ENCODE measurements around the gene CETN1.
A peak's percentile ranks its signal among the peaks of the same experiment; 100 is the strongest.

The CETN1 gene

GRCh38 chr18:600107-600506, 19.9 kb downstream of the CETN1 start (continued):
- TF ChIP-seq, protein P1, sequence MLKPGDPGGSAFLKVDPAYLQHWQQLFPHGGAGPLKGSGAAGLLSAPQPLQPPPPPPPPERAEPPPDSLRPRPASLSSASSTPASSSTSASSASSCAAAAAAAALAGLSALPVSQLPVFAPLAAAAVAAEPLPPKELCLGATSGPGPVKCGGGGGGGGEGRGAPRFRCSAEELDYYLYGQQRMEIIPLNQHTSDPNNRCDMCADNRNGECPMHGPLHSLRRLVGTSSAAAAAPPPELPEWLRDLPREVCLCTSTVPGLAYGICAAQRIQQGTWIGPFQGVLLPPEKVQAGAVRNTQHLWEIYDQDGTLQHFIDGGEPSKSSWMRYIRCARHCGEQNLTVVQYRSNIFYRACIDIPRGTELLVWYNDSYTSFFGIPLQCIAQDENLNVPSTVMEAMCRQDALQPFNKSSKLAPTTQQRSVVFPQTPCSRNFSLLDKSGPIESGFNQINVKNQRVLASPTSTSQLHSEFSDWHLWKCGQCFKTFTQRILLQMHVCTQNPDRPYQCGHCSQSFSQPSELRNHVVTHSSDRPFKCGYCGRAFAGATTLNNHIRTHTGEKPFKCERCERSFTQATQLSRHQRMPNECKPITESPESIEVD (tag by site-specific recombination; IDR thresholded peaks at IDR 0.05) = peak; percentile 93
- TF ChIP-seq ZNF776 (tag by site-specific recombination; IDR thresholded peaks at IDR 0.05; ENCODE audit: borderline replicate concordance) = no peak
- TF ChIP-seq, protein P2, sequence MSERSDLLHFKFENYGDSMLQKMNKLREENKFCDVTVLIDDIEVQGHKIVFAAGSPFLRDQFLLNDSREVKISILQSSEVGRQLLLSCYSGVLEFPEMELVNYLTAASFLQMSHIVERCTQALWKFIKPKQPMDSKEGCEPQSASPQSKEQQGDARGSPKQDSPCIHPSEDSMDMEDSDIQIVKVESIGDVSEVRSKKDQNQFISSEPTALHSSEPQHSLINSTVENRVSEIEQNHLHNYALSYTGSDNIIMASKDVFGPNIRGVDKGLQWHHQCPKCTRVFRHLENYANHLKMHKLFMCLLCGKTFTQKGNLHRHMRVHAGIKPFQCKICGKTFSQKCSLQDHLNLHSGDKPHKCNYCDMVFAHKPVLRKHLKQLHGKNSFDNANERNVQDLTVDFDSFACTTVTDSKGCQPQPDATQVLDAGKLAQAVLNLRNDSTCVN (tag by site-specific recombination; optimal IDR thresholded peaks at IDR 0.05) = no peak
- TF ChIP-seq TRIM28 (IDR thresholded peaks at IDR 0.05; ENCODE audit: borderline replicate concordance, low read length) = no peak
- no peak for TF ChIP-seq ZNF521 (tag by site-specific recombination; IDR thresholded peaks at IDR 0.05)
- no peak for TF ChIP-seq ZFHX2 (tag by site-specific recombination; conservative IDR thresholded peaks at IDR 0.05)
- TF ChIP-seq HIC1 (tag by site-specific recombination; IDR thresholded peaks at IDR 0.05) = no peak
- TF ChIP-seq REST (tag by site-specific recombination; IDR thresholded peaks at IDR 0.05) = no peak
- TF ChIP-seq OVOL3 (tag by site-specific recombination; IDR thresholded peaks at IDR 0.05) = no peak
- TF ChIP-seq FEZF1 (tag by site-specific recombination; IDR thresholded peaks at IDR 0.05) = peak; percentile 87
- TF ChIP-seq SP3 (tag by site-specific recombination; IDR thresholded peaks at IDR 0.05) = no peak
- TF ChIP-seq SP2 (tag by site-specific recombination; IDR thresholded peaks at IDR 0.05) = no peak
- TF ChIP-seq, protein P3, sequence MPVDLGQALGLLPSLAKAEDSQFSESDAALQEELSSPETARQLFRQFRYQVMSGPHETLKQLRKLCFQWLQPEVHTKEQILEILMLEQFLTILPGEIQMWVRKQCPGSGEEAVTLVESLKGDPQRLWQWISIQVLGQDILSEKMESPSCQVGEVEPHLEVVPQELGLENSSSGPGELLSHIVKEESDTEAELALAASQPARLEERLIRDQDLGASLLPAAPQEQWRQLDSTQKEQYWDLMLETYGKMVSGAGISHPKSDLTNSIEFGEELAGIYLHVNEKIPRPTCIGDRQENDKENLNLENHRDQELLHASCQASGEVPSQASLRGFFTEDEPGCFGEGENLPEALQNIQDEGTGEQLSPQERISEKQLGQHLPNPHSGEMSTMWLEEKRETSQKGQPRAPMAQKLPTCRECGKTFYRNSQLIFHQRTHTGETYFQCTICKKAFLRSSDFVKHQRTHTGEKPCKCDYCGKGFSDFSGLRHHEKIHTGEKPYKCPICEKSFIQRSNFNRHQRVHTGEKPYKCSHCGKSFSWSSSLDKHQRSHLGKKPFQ (tag by site-specific recombination; IDR thresholded peaks at IDR 0.05) = no peak
- no peak for TF ChIP-seq ZNF670 (tag by site-specific recombination; IDR thresholded peaks at IDR 0.05; ENCODE audit: low read depth)
- TF ChIP-seq, protein P4, sequence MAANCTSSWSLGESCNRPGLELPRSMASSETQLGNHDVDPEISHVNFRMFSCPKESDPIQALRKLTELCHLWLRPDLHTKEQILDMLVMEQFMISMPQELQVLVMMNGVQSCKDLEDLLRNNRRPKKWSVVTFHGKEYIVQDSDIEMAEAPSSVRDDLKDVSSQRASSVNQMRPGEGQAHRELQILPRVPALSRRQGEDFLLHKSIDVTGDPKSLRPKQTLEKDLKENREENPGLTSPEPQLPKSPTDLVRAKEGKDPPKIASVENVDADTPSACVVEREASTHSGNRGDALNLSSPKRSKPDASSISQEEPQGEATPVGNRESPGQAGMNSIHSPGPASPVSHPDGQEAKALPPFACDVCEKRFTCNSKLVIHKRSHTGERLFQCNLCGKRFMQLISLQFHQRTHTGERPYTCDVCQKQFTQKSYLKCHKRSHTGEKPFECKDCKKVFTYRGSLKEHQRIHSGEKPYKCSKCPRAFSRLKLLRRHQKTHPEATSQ (tag by site-specific recombination; IDR thresholded peaks at IDR 0.05) = no peak
- no peak for TF ChIP-seq ZBTB21 (tag by site-specific recombination; IDR thresholded peaks at IDR 0.05)
- TF ChIP-seq ZNF777 (tag by site-specific recombination; IDR thresholded peaks at IDR 0.05; ENCODE audit: borderline replicate concordance) = no peak
- TF ChIP-seq ZNF664 (tag by site-specific recombination; IDR thresholded peaks at IDR 0.05) = no peak
- 0 out of 2 replicates have a peak, but pooled peaks have one; percentile 38 for TF ChIP-seq GFI1B (tag by site-specific recombination; IDR thresholded peaks at IDR 0.05)
- no peak for TF ChIP-seq ZNF660 (tag by site-specific recombination; IDR thresholded peaks at IDR 0.05)
- TF ChIP-seq ZNF792 (tag by site-specific recombination; IDR thresholded peaks at IDR 0.05) = no peak
- no peak for TF ChIP-seq SETDB1 (IDR thresholded peaks at IDR 0.05; ENCODE audit: insufficient read length, low read length)
- TF ChIP-seq ZNF747 (tag by site-specific recombination; IDR thresholded peaks at IDR 0.05) = no peak
- no peak for TF ChIP-seq ZSCAN16 (tag by site-specific recombination; IDR thresholded peaks at IDR 0.05)
- peak; percentile 66 for TF ChIP-seq ZBTB17 (tag by site-specific recombination; IDR thresholded peaks at IDR 0.05)
- TF ChIP-seq ZSCAN18 (tag by site-specific recombination; IDR thresholded peaks at IDR 0.05) = no peak
- TF ChIP-seq ZBTB6 (tag by site-specific recombination; IDR thresholded peaks at IDR 0.05) = no peak
